Measurements from ENCODE around the gene DPPA5.
"Not testable (repeated sequence)": the region's sequence is repeated elsewhere in the genome, so short reads cannot be mapped to it uniquely, and the experiment has no call there.

Gene DPPA5, protein sequence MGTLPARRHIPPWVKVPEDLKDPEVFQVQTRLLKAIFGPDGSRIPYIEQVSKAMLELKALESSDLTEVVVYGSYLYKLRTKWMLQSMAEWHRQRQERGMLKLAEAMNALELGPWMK

GRCh38 chr6:73353636-73354593 is at the start of gene DPPA5:
TSS of gene DPPA5 (minus strand) at chr6:73354276. CDS start at chr6:73354225, 51 bp downstream.
- H3K4me3 ChIP-seq (ENCODE audit: low read depth, low read length), result no peak within 1 kb of the TSS
- DNase-seq (ENCODE audit: low read depth), result no peak

- no peak for DNase-seq (ENCODE audit: low read depth)
Observed at GRCh38 chr6:73400656-73401055, 46.6 kb upstream of the DPPA5 start.

DNA sequence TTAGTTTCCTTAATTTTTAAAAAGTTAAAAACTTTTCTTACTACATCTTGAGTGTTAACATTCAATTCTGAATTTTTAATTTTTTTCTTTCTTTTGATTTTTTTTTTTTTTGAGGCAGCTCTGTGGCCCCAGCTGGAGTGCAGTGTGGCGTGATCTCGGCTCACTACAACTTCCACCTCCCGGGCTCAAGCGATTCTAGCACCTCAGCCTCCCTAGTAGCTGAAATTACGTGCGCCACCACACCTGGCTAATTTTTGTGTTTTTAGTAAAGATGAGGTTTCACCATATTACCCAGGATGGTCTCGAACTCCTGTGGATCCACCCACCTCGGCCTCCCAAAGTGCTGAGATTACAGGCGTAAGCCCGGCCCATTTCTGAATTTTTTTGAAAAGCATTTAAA is 41.8 kb upstream of the DPPA5 start:
- H3K4me3 ChIP-seq (ENCODE audit: low read depth, low read length), result no peak overlapping the region
- no peak for DNase-seq (ENCODE audit: low read depth)

More at GRCh38 chr6:73400656-73401055, 46.6 kb upstream of the DPPA5 start:
- no peak overlapping the region for H3K4me3 ChIP-seq (ENCODE audit: low read depth, low read length)

DNA sequence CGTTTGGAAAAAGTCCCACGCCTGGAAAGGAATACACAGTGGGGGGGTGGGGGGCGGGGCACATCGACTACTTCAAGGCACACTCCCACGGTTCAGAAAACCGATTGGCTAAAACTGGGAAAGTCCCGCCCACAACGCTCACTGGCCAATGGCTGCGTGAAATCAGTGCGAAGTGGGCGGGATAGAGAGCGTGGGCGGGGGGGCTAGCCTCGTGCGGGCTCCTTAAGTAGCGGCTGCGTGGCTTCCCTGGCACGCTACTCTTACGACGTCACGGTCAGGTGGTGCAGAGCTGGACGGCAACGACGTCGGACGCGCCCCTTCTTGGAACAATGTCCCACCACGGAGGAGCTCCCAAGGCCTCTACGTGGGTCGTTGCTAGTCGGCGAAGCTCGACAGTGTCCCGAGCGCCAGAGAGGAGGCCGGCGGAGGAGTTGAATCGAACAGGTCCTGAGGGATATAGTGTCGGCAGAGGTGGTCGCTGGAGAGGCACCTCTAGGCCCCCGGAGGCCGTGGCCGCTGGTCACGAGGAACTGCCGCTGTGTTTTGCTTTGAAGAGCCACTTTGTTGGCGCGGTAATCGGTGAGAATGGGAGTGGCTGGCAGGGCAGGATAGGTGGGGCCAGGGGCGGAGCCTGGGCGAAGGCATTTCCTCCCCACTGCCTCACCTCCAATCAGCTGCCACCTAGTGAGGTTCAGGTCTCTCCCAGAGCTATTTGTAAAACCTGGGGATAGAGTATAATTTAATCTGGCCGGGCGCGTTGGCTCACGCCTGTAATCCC is 40.7 kb upstream of the DPPA5 start, which contains the start of gene DDX43:
TSS of gene DDX43 (plus strand) at position 252 of the 778 bp plus-strand sequence. CDS start at position 330, 78 bp downstream.
- H3K4me3 ChIP-seq (ENCODE audit: low read depth, low read length), result no peak within 1 kb of the TSS
- no peak for DNase-seq (ENCODE audit: low read depth)

- no peak for DNase-seq (ENCODE audit: low read depth)
- H3K4me3 ChIP-seq (ENCODE audit: low read depth, low read length), result no peak overlapping the region
Observed at GRCh38 chr6:73393278-73393677, 39.2 kb upstream of the DPPA5 start.

- not testable (repeated sequence) for H3K4me3 ChIP-seq (ENCODE audit: low read depth, low read length); DNase-seq (ENCODE audit: low read depth)
Observed at GRCh38 chr6:73392188-73392587, 38.1 kb upstream of the DPPA5 start.

GRCh38 chr6:73391675-73392074 is 37.6 kb upstream of the DPPA5 start:
- H3K4me3 ChIP-seq (ENCODE audit: low read depth, low read length), result no peak overlapping the region
- DNase-seq (ENCODE audit: low read depth), result no peak

GRCh38 chr6:73389854-73390253 is 35.8 kb upstream of the DPPA5 start:
- no peak overlapping the region for H3K4me3 ChIP-seq (ENCODE audit: low read depth, low read length)
- no peak for DNase-seq (ENCODE audit: low read depth)

DNA sequence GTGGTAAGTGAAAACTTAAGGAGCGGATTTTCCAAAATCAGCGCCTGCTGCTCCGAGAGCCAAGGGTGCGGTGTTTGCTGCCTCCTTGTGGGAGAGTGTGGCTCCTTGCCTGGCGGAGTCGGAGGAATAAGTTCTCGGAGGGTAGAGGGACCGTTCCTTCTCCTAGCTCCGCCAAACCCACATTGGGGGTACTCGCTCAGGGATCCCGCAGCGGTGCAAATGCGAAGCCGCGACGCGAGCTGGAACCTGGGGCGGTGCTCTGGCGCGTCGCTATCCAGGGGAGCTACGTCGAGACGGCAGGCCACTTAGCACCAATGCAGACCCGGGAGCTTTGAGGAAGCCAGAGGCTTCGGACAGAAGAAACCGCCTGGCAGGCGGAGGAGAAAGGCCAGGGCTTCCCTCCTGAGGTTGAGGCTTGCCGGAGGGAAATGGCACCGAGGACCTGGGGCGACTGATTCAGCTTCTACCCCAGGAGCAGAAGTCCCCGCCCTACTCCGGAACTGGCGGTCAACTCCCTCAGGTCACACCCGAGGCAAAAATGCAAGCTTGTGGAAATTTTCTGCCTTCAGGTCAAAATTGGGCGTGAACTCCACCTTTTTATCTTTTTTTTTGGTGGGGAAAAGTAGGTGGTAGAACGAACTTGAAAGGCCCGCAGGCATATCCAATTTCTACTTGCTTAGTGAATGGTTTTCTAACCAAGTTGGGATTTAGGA is 34.9 kb upstream of the DPPA5 start:
- peak; percentile 4 for DNase-seq (ENCODE audit: low read depth)
- peak overlapping the region; percentile 60 for H3K4me3 ChIP-seq (ENCODE audit: low read depth, low read length)

DNA sequence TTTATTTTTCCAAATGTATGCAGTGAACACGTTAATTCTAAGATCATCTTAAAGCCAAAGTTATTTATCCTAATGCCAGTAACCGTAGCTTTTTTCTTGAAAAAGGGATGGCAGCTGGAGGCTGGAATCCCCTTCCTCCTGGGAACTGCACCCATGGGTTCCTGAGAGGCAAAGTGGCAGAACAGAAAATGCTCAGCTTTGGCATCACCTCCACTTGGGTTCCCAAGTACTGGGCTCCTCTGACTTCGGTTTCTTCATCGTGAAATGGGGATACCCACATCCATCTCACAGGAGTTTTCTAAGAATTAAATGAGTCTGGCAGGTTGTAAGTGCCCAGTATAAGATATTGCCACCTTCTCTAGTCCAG is 34.3 kb upstream of the DPPA5 start:
- no peak for DNase-seq (ENCODE audit: low read depth)
- H3K4me3 ChIP-seq (ENCODE audit: low read depth, low read length), result peak overlapping the region; percentile 60

DNA sequence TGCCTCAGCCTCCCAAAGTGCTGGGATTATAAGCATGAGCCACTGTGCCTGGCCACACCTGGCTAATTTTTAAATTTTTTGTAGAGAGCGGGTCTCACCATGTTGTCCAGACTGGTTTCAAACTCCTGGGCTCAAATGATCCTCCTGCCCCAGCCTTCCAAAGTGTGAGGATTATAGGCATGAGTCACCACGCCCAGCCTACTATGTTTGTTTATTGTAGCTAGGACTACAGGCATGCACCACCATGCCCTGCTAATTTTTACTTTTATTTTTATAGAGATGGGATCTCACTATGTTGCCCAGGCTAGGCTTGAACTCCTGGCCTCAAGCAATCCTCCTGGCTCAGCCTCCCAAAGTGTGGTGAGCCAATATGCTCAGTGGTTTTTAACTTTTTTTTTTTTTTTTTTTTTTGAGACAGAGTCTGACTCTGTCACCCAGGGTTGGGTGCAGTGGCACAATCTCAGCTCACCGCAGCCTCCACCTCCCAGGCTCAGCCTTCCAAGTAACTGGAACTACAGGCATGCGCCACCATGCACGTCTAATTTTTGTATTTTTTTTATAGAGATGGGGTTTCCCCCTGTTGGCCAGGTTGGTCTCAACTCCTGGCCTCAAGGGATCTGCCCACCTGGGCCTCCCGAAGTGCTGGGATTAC is 28.5 kb upstream of the DPPA5 start:
- no peak overlapping the region for H3K4me3 ChIP-seq (ENCODE audit: low read depth, low read length)
- DNase-seq (ENCODE audit: low read depth), result no peak

DNA sequence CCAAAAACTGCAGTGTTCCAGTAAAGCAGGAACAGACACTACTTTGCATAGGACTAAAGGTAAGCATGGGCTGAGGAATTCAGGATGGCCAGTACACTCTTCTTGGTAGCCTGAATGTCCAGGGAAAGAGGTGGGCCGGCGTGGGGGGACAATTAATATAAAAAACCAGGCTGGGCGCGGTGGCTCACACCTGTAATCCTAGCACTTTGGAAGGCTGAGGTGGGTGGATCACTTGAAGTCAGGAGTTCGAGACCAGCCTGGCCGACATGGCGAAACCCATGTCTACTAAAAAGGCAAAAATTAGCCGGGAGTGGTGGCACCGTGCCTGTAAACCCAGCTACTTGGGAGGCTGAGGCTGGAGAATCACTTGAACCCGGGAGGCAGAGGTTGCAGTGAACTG is 27.5 kb upstream of the DPPA5 start:
- not testable (repeated sequence) for DNase-seq (ENCODE audit: low read depth)

DNA sequence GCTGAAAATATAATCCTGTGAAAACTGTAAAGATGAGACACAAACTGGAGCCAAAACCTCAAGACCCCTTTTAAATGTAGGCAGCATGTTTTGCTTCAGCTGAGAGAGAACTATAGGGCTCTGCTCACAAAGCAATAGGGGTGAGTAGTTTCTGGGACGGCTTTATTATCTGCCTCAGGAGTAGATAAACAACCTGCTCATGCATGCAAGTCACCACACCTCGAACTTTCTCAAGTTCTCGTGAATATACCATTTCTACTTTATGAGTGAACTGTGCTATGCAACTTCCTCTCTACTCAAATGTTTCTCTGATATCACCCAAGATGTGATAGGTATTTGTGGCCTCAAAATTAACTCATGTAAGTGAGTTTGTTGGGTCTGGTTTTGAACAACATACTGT is 23.1 kb upstream of the DPPA5 start:
- no peak for DNase-seq (ENCODE audit: low read depth)

More for the DNA sequence above, 27.5 kb upstream of the DPPA5 start:
- not testable (repeated sequence) for H3K4me3 ChIP-seq (ENCODE audit: low read depth, low read length)

DNA sequence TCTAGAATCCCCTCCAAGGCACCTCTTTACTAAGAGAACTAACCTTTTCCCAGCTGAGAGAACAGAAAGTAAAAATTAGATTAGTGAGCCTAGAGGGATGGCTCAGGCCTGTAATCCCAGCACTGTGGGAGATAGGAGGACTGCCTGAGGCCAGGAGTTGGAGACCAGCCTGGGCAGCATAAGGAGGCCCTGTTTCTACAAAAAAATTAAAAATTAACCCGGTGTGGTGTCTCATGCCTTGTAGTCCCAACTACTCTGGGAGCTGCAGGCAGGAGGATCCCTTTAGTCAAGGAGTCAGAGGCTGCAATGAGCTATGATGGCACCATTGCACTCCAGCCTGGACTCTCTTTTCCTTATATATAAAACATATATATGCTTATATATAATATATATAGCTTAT is 21.1 kb upstream of the DPPA5 start:
- H3K4me3 ChIP-seq (ENCODE audit: low read depth, low read length), result no peak overlapping the region
- no peak for DNase-seq (ENCODE audit: low read depth)

More for the DNA sequence above, 23.1 kb upstream of the DPPA5 start:
- no peak overlapping the region for H3K4me3 ChIP-seq (ENCODE audit: low read depth, low read length)

GRCh38 chr6:73372516-73372915 is 18.4 kb upstream of the DPPA5 start:
- no peak overlapping the region for H3K4me3 ChIP-seq (ENCODE audit: low read depth, low read length)
- DNase-seq (ENCODE audit: low read depth), result no peak

GRCh38 chr6:73371984-73372383 is 17.9 kb upstream of the DPPA5 start:
- DNase-seq (ENCODE audit: low read depth), result no peak
- H3K4me3 ChIP-seq (ENCODE audit: low read depth, low read length), result no peak overlapping the region

- no peak within 1 kb of the TSS for H3K4me3 ChIP-seq (ENCODE audit: low read depth, low read length)
- no peak for DNase-seq (ENCODE audit: low read depth)
Observed at GRCh38 chr6:73369563-73369962, 15.5 kb upstream of the DPPA5 start, which contains the start of gene OOEP. TSS of gene OOEP (minus strand) at chr6:73369897. CDS start at chr6:73369792, 105 bp downstream.

GRCh38 chr6:73369157-73369556 is 15.1 kb upstream of the DPPA5 start:
- DNase-seq (ENCODE audit: low read depth), result no peak
- no peak overlapping the region for H3K4me3 ChIP-seq (ENCODE audit: low read depth, low read length)

DNA sequence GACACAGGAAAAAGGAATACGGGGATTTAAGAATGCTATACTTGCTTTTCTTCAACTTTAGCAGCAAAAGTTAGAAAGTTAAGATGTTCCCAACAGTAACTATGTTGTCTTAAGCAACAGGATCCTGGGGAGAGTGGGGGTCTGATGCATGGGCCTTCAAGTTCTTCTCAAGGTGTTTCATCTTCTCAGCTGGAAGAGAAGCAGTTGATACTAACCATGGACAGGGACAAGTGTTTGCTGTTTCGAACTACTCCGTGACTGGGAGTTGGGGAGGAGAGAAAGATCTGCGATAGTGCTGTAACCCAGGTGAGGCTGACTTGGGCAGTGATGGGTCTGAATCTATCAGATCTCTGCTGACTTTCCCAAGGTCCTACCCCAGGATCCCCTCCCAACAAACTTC is 14.6 kb upstream of the DPPA5 start:
- H3K4me3 ChIP-seq (ENCODE audit: low read depth, low read length), result no peak overlapping the region
- no peak for DNase-seq (ENCODE audit: low read depth)
